SK-N-SH (cell line): ENCODE results near the gene CDC34. TPM values are rescaled to one million over a fixed set of nuclear protein-coding genes. Genes with fewer than 3 reads are reported as not detected.

Experiments used
- CTCF ChIA-PET: fragments of 300-600, 350-600 bp; formaldehyde crosslinking; extraction: SDS; loops from one replicate; lab custom pipeline; 2021; lab: Yijun Ruan, JAX
- POLR2A ChIA-PET: fragments of 350-600 bp; sonication (Branson Sonifier 250); formaldehyde crosslinking; extraction: SDS; loops from one replicate; lab custom pipeline; 2020; ENCODE audit warnings: antibody characterized with exemption, inconsistent platforms; lab: Yijun Ruan, JAX
- DNase-seq: peaks from one replicate; pipeline ENCODE4 v3.0.0; 2012
- H2AFZ ChIP-seq: fragments of 200-600 bp; sonication (generic); 2 replicates; pipeline ENCODE4 v1.8.1; 2016; ENCODE audit warnings: antibody characterized with exemption, mild to moderate bottlenecking, low read depth
- H3F3A ChIP-seq: fragments of 200-600 bp; sonication (generic); replicated peaks from 2 replicates; pipeline ENCODE3; 2016; ENCODE audit warnings: antibody characterized with exemption, mild to moderate bottlenecking; ENCODE audit not compliant: insufficient read depth
- H3K27ac ChIP-seq, 2 experiments: fragments of 200-500 bp in 1 of 2; fragments of 200-600 bp in 1 of 2; sonication (Bioruptor generic) in 1 of 2; sonication (generic), shearing (Covaris generic) in 1 of 2; 2 replicates each; pipeline versions ENCODE4 v1.5.1 to v1.6.1; 2014 to 2016; ENCODE audit warnings: low read depth in 2 of 2, inconsistent platforms in 1 of 2, low read length in 1 of 2, mild to moderate bottlenecking in 1 of 2, mixed read lengths in 1 of 2
- H3K27me3 ChIP-seq: fragments of 200-600 bp; sonication (generic), shearing (Covaris generic); 2 replicates; pipeline ENCODE4 v1.6.1; 2016; ENCODE audit warnings: mixed run types; ENCODE audit not compliant: insufficient read depth
- H3K36me3 ChIP-seq, 2 experiments: fragments of 200-500 bp in 1 of 2; fragments of 200-600 bp in 1 of 2; sonication (Bioruptor generic) in 1 of 2; sonication (generic) in 1 of 2; replicated peaks in 1 of 2; 2 replicates each; pipeline versions ENCODE3 to v1.5.1; 2014 to 2016; ENCODE audit warnings: low read length in 1 of 2, mild to moderate bottlenecking in 1 of 2; ENCODE audit not compliant: insufficient read depth in 2 of 2, control insufficient read depth in 1 of 2
- H3K4me1 ChIP-seq, 2 experiments: fragments of 200-500 bp in 1 of 2; fragments of 200-600 bp in 1 of 2; sonication (Bioruptor generic) in 1 of 2; sonication (generic), shearing (Covaris generic) in 1 of 2; 2 replicates each; pipeline versions ENCODE4 v1.5.1 to v1.6.1; 2014 to 2016; ENCODE audit warnings: low read depth in 1 of 2, low read length in 1 of 2, mixed run types in 1 of 2; ENCODE audit not compliant: insufficient read depth in 2 of 2, control insufficient read depth in 1 of 2
- H3K4me2 ChIP-seq: fragments of 200-600 bp; sonication (generic), shearing (Covaris generic); 2 replicates; pipeline ENCODE4 v1.6.1; 2017; ENCODE audit warnings: mixed run types
- H3K4me3 ChIP-seq, 2 experiments: fragments of 200-500 bp in 1 of 2; fragments of 200-600 bp in 1 of 2; sonication (Bioruptor generic) in 1 of 2; sonication (generic), shearing (Covaris generic) in 1 of 2; 2 replicates each; pipeline versions ENCODE4 v1.5.1 to v1.8.1; 2014 to 2016; ENCODE audit warnings: low read depth in 2 of 2, inconsistent platforms in 1 of 2, low read length in 1 of 2, mild to moderate bottlenecking in 1 of 2, mixed read lengths in 1 of 2, moderate library complexity in 1 of 2
- H3K79me2 ChIP-seq: fragments of 200-600 bp; sonication (generic); 2 replicates; pipeline ENCODE4 v1.8.1; 2017; ENCODE audit warnings: mild to moderate bottlenecking; ENCODE audit not compliant: insufficient read depth
- H3K9ac ChIP-seq: fragments of 200-600 bp; sonication (generic); 2 replicates; pipeline ENCODE4 v1.6.1; 2017; ENCODE audit warnings: mixed run types
- H3K9me2 ChIP-seq: fragments of 200-600 bp; sonication (generic); 2 replicates; pipeline ENCODE4 v1.6.1; 2017; ENCODE audit warnings: mixed run types
- H3K9me3 ChIP-seq: fragments of 200-600 bp; sonication (generic); 2 replicates; pipeline ENCODE4 v1.6.1; 2017; ENCODE audit warnings: mixed run types, mild to moderate bottlenecking, moderate library complexity
- H4K20me1 ChIP-seq: fragments of 200-600 bp; sonication (generic); 2 replicates; pipeline ENCODE4 v1.6.1; 2017; ENCODE audit warnings: mild to moderate bottlenecking, mixed run types; ENCODE audit not compliant: insufficient read depth
- ELF1 ChIP-seq: IDR thresholded peaks from 2 replicates; pipeline ENCODE4 v1.4.0; 2012
- EP300 ChIP-seq, 2 experiments: IDR thresholded peaks; 2 replicates each; pipeline versions ENCODE4 v1.4.0 to v1.6.1; 2012; ENCODE audit warnings: borderline replicate concordance in 1 of 2, low read depth in 1 of 2, low read length in 1 of 2
- EZH2phosphoT487 ChIP-seq: fragments of 200-600 bp; sonication (generic); IDR thresholded peaks from 2 replicates; pipeline ENCODE4 v1.6.1; 2017; ENCODE audit warnings: low read depth, mixed run types, mild to moderate bottlenecking, antibody characterized with exemption, moderate library complexity, borderline replicate concordance
- FOSL2 ChIP-seq: IDR thresholded peaks from 2 replicates; pipeline ENCODE4 v1.4.0; 2012; ENCODE audit warnings: low read depth, mild to moderate bottlenecking, moderate library complexity, borderline replicate concordance
- FOXJ3 ChIP-seq: sonication (generic); formaldehyde crosslinking; IDR thresholded peaks from 2 replicates; pipeline ENCODE4 v1.5.1; 2020; ENCODE audit warnings: mild to moderate bottlenecking, missing genetic modification reagents
- GATA2 ChIP-seq: sonication (generic); formaldehyde crosslinking; IDR thresholded peaks from 2 replicates; pipeline ENCODE4 v1.5.0; 2020; ENCODE audit warnings: mild to moderate bottlenecking, missing genetic modification reagents
- IRF3 ChIP-seq: fragments of 150-350 bp; IDR thresholded peaks from 2 replicates; pipeline ENCODE4 v1.6.1; 2016; ENCODE audit warnings: mild to moderate bottlenecking, low read depth, low read length
- MXI1 ChIP-seq: IDR thresholded peaks from 2 replicates; pipeline ENCODE4 v1.6.1; 2012; ENCODE audit warnings: mild to moderate bottlenecking, low read depth, low read length, improper control_type of control experiment
- PBX3 ChIP-seq: IDR thresholded peaks from 2 replicates; pipeline ENCODE4; 2012
- POLR2AphosphoS5 ChIP-seq: IDR thresholded peaks from 2 replicates; pipeline ENCODE4 v1.6.1; 2012; ENCODE audit warnings: low read depth, low read length
- RAD21 ChIP-seq: IDR thresholded peaks from 2 replicates; pipeline ENCODE4 v1.6.1; 2012; ENCODE audit warnings: mild to moderate bottlenecking, low read length
- RCOR1 ChIP-seq: fragments of 150-350 bp; IDR thresholded peaks from 2 replicates; pipeline ENCODE4 v1.6.1; 2017; ENCODE audit warnings: antibody characterized with exemption, low read length
- RFX5 ChIP-seq: IDR thresholded peaks from 2 replicates; pipeline ENCODE4 v1.6.1; 2012; ENCODE audit warnings: mild to moderate bottlenecking, improper control_type of control experiment, low read length
- SIN3A ChIP-seq: IDR thresholded peaks from 2 replicates; pipeline ENCODE4 v1.6.1; 2012; ENCODE audit warnings: low read depth, mild to moderate bottlenecking, low read length, moderate library complexity, borderline replicate concordance
- TAF1 ChIP-seq: IDR thresholded peaks from 2 replicates; pipeline ENCODE4 v1.6.1; 2012; ENCODE audit warnings: low read depth, mild to moderate bottlenecking, low read length, moderate library complexity, borderline replicate concordance
- USF1 ChIP-seq: IDR thresholded peaks from 2 replicates; pipeline ENCODE4 v1.4.0; 2012; ENCODE audit warnings: low read depth, borderline replicate concordance
- WGBS: methylation state at CpG from one replicate; pipeline ENCODE4 v1.1.6; 2017; ENCODE audit warnings: low lambda C conversion rate; 5-methylcytosine and 5-hydroxymethylcytosine counted together
- polyA plus RNA-seq, 3 experiments: library from polyadenylated mRNA; depleted of rRNA; stranded (reverse); fragments of >200 nt; gene quantifications; 2 replicates each; pipeline ENCODE4 v1.2.3, GENCODE V29; 2012

Gene CDC34
- polyA plus RNA-seq, 1 of the 3 experiments (the other 2 are of a cell fraction), result 96.7 TPM

- no peak for TF ChIP-seq PBX3
- no peak for TF ChIP-seq RFX5
These were observed 10.1 kb downstream of the CDC34 start (continued) for GRCh38 chr19:541699-542098.

- Histone ChIP-seq H3K4me1 (no peaks in the 10 kb centered on the region; a peak in 1 of 4 replicates), H2AFZ (no peak overlapping the region), H3K27ac (no peak overlapping the region), H3K9me2 (no peaks in the 10 kb centered on the region), H3K4me3 (no peak overlapping the region), H3K4me2 (no peak overlapping the region), H3F3A (no peaks in the 10 kb centered on the region), H3K27me3 (no peaks in the 10 kb centered on the region), H3K9ac (no peak overlapping the region), H3K79me2 (peaks cover 7% of the 10 kb centered on the region; the same call in 1 of the 2 replicates), H3K9me3 (no peaks in the 10 kb centered on the region), H4K20me1 (no peaks in the 10 kb centered on the region), H3K36me3 (peaks cover 0 to 31% of the 10 kb centered on the region in 2 experiments)
- WGBS, result 91% methylated on average over 11 of the region's 34 CpGs
- CTCF ChIA-PET, result interaction anchor here (1.0 to 1.9 kb wide), 2 partner anchors 27 to 43 kb away, joined by 4 read pairs; no protein-coding TSS in a partner anchor
- no peak for TF ChIP-seq SIN3A
- no peak for TF ChIP-seq EP300 (IDR thresholded peaks at IDR 0.05; ENCODE audit: borderline replicate concordance in 1 of 2, low read depth in 1 of 2, low read length in 1 of 2)
- TF ChIP-seq GATA2, result no peak
- no peak for TF ChIP-seq USF1
- no peak for TF ChIP-seq FOXJ3 (CRISPR knock-in tag)
- no peak for TF ChIP-seq EZH2phosphoT487
- no peak for TF ChIP-seq RCOR1
- TF ChIP-seq MXI1, result no peak
- no peak for TF ChIP-seq POLR2AphosphoS5
- no peak for TF ChIP-seq IRF3
- no peak for TF ChIP-seq PBX3
- TF ChIP-seq ELF1, result no peak
- TF ChIP-seq FOSL2, result no peak
- TF ChIP-seq TAF1, result no peak
- no peak for TF ChIP-seq RAD21
- DNase-seq, result no peak
- POLR2A ChIA-PET, result interaction anchor here (1.1 to 1.8 kb wide), 2 partner anchors 11 to 15 kb away, joined by 3 to 8 read pairs; partner anchors contain the start of gene CDC34
These were observed 10.8 kb downstream of the CDC34 start for GRCh38 chr19:542173-542866.
